OCI-LY1 (cell line): ENCODE data around the gene DNAH11.

ENCODE experiments used
- CTCF ChIP-seq: fragments of 200-600 bp; sonication (generic), shearing (Covaris generic); IDR thresholded peaks from 2 replicates; pipeline ENCODE4 v1.5.1; 2017; ENCODE audit warnings: mild to moderate bottlenecking, antibody characterized with exemption, low read length, moderate library complexity, mixed read lengths
- EZH2 ChIP-seq: fragments of 200-600 bp; sonication (generic), shearing (Covaris generic); IDR thresholded peaks from 2 replicates; pipeline ENCODE4 v1.8.0; 2017; ENCODE audit warnings: borderline replicate concordance, mixed run types, mild to moderate bottlenecking, antibody characterized with exemption, low read length, moderate library complexity, mixed read lengths

- TF ChIP-seq EZH2 (no peak), CTCF (no peak)
These were observed 96.5 kb downstream of the DNAH11 start for GRCh38 chr7:21639206-21639868.
